ENCODE results near the gene TBCD.

DNA sequence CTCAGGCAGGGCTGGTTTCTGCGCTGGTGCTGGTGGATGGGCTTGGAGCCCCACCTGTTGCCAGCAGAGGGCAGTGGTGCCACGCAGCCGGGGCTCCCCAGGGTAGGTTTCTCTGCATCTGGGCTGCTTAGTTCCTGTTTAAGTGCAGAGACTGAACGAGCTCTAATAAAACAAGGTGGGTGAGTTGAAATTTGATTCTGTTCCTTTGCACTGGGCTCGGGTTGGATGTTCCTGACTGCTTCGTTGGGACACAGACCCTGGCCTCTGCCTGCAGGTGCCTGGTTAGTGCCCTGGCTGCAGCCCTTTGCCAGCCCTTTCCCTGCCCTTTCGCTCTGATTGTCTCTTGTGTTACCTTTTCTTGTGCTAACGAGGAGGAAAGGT is 30.0 kb downstream of the TBCD start:
- TF ChIP-seq, protein P1, sequence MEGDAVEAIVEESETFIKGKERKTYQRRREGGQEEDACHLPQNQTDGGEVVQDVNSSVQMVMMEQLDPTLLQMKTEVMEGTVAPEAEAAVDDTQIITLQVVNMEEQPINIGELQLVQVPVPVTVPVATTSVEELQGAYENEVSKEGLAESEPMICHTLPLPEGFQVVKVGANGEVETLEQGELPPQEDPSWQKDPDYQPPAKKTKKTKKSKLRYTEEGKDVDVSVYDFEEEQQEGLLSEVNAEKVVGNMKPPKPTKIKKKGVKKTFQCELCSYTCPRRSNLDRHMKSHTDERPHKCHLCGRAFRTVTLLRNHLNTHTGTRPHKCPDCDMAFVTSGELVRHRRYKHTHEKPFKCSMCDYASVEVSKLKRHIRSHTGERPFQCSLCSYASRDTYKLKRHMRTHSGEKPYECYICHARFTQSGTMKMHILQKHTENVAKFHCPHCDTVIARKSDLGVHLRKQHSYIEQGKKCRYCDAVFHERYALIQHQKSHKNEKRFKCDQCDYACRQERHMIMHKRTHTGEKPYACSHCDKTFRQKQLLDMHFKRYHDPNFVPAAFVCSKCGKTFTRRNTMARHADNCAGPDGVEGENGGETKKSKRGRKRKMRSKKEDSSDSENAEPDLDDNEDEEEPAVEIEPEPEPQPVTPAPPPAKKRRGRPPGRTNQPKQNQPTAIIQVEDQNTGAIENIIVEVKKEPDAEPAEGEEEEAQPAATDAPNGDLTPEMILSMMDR (IDR thresholded peaks at IDR 0.05; ENCODE audit: low read depth, low read length), result peak; percentile 98
- no peak for TF ChIP-seq EZH2phosphoT487 (IDR thresholded peaks at IDR 0.05; ENCODE audit: low read depth)

Data from OCI-LY3 (cell line).